ENCODE results near the gene ZNF385A.

ZNF385A gene

GRCh38 chr12:54392485-54393206 lies 8.1 kb upstream of the ZNF385A start:
- DNase-seq (ENCODE audit: low spot score): no peak

GRCh38 chr12:54390668-54391551 lies 6.4 kb upstream of the ZNF385A start:
- peak; percentile 39 for DNase-seq (ENCODE audit: low spot score)

GRCh38 chr12:54390176-54390667 lies 5.7 kb upstream of the ZNF385A start:
- DNase-seq (ENCODE audit: low spot score): no peak

- DNase-seq (ENCODE audit: low spot score): no peak
Observed at GRCh38 chr12:54389607-54390175, 5.2 kb upstream of the ZNF385A start.

GRCh38 chr12:54389134-54389508 lies 4.6 kb upstream of the ZNF385A start:
- DNase-seq (ENCODE audit: low spot score): no peak

GRCh38 chr12:54388237-54389133 lies 4.0 kb upstream of the ZNF385A start:
- no peak for DNase-seq (ENCODE audit: low spot score)

GRCh38 chr12:54387114-54387467 lies 2.6 kb upstream of the ZNF385A start:
- no peak for DNase-seq (ENCODE audit: low spot score)

GRCh38 chr12:54386403-54387113 lies 2.0 kb upstream of the ZNF385A start:
- no peak for DNase-seq (ENCODE audit: low spot score)

GRCh38 chr12:54385251-54385914 lies 850 bp upstream of the ZNF385A start:
- DNase-seq (ENCODE audit: low spot score): no peak

- no peak for DNase-seq (ENCODE audit: low spot score)
Observed at GRCh38 chr12:54383041-54383609, 1.4 kb downstream of the ZNF385A start.

GRCh38 chr12:54381136-54381535 lies 3.4 kb downstream of the ZNF385A start:
- DNase-seq (ENCODE audit: low spot score): no peak

- DNase-seq (ENCODE audit: low spot score): peak; percentile 88
Observed at GRCh38 chr12:54379398-54380201, 4.9 kb downstream of the ZNF385A start.

GRCh38 chr12:54378796-54379397 lies 5.6 kb downstream of the ZNF385A start:
- no peak for DNase-seq (ENCODE audit: low spot score)

- DNase-seq (ENCODE audit: low spot score): no peak
Observed at GRCh38 chr12:54377797-54378515, 6.6 kb downstream of the ZNF385A start.

GRCh38 chr12:54377007-54377406 lies 7.5 kb downstream of the ZNF385A start:
- DNase-seq (ENCODE audit: low spot score): no peak

- no peak for DNase-seq (ENCODE audit: low spot score)
Observed at GRCh38 chr12:54376596-54376995, 7.9 kb downstream of the ZNF385A start.

- DNase-seq (ENCODE audit: low spot score): no peak
Observed at GRCh38 chr12:54375259-54375579, 9.3 kb downstream of the ZNF385A start.

- no peak for DNase-seq (ENCODE audit: low spot score)
Observed at GRCh38 chr12:54374562-54375258, 9.8 kb downstream of the ZNF385A start.
